ENCODE results near the gene ADCY1. TPM values are rescaled to one million over a fixed set of nuclear protein-coding genes. Genes with fewer than 3 reads are reported as not detected.

The ADCY1 gene
- polyA plus RNA-seq, 1 experiment, result 0.26 TPM

DNA sequence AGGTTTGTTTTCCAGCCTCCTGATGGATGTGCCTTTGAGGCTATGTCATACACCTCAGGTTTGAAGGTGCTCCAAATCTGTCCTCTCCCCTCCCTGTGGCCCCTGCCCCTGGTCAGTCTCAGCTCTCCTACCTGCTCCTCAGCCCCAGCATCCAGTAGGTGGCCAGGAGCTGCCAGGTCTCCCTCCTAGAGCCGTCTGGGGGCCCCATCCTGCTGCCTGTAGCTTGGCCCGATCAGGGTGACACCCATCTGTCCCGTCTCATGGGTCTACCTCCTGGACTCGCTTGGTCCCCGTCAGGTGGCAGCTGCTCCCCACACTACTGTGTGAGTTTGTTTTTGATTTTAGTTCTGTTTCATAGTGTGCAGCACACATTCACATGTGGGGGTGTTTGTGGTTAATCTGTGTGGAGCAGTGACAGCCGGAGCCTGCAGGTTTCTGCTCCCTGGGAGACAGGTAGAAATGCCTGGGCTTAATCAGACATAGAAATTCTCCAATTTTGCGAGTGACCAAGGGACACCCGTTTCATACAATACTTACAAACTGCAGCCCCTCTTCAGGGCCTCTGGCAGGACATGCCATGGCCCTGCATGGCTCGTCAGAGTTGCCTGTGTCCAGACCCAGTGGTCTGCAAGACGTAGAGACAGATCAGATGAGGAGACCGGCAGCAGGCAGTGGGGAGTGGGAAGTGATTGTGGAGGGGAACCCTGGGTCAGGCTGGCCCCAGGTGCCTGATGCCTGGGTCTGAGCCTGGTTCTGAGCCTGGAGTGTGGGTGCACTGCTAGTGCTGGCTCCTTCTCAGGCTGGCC is 17.1 kb downstream of the ADCY1 start:
- no peak for DNase-seq (ENCODE audit: low read depth)
- TF ChIP-seq CTCF (IDR thresholded peaks at IDR 0.05; ENCODE audit: insufficient read depth, low read depth, low read length), result no peak
- Histone ChIP-seq H3K36me3 (ENCODE audit: control insufficient read depth, insufficient read depth, low read length) (no peaks in the 10 kb centered on the region), H3K27me3 (ENCODE audit: control insufficient read depth, insufficient read depth, low read length) (peaks cover 2% of the 10 kb centered on the region), H3K4me3 (ENCODE audit: low read depth, low read length) (no peak overlapping the region)
- ChIA-PET CTCF (no interaction called here), POLR2A (no interaction called here)

- Histone ChIP-seq H3K36me3 (ENCODE audit: control insufficient read depth, insufficient read depth, low read length) (no peaks in the 10 kb centered on the region), H3K4me3 (ENCODE audit: low read depth, low read length) (no peak overlapping the region), H3K27me3 (ENCODE audit: control insufficient read depth, insufficient read depth, low read length) (peaks cover 4% of the 10 kb centered on the region)
- no peak for TF ChIP-seq CTCF (IDR thresholded peaks at IDR 0.05; ENCODE audit: insufficient read depth, low read depth, low read length)
- POLR2A ChIA-PET, result no interaction called here
- no peak for DNase-seq (ENCODE audit: low read depth)
- CTCF ChIA-PET, result no interaction called here
These were observed 18.2 kb downstream of the ADCY1 start for GRCh38 chr7:45592230-45592991.

GRCh38 chr7:45593121-45593541 is 19.0 kb downstream of the ADCY1 start:
- H3K27me3 ChIP-seq (ENCODE audit: control insufficient read depth, insufficient read depth, low read length), result peaks cover 5% of the 10 kb centered on the region
- TF ChIP-seq CTCF (IDR thresholded peaks at IDR 0.05; ENCODE audit: insufficient read depth, low read depth, low read length), result no peak
- no peak for DNase-seq (ENCODE audit: low read depth)
- no peaks in the 10 kb centered on the region for H3K36me3 ChIP-seq (ENCODE audit: control insufficient read depth, insufficient read depth, low read length)
- H3K4me3 ChIP-seq (ENCODE audit: low read depth, low read length), result no peak overlapping the region
- ChIA-PET CTCF (no interaction called here), POLR2A (no interaction called here)

GRCh38 chr7:45593877-45594276 is 19.7 kb downstream of the ADCY1 start:
- TF ChIP-seq CTCF (IDR thresholded peaks at IDR 0.05; ENCODE audit: insufficient read depth, low read depth, low read length), result no peak
- POLR2A ChIA-PET, result no interaction called here

GRCh38 chr7:45594745-45595535 is 20.8 kb downstream of the ADCY1 start:
- no peak for TF ChIP-seq CTCF (IDR thresholded peaks at IDR 0.05; ENCODE audit: insufficient read depth, low read depth, low read length)
- ChIA-PET POLR2A (no interaction called here), CTCF (no interaction called here)
- H3K27me3 ChIP-seq (ENCODE audit: control insufficient read depth, insufficient read depth, low read length), result peaks cover 5% of the 10 kb centered on the region; the same call in 1 of the 2 replicates
- no peak overlapping the region for H3K4me3 ChIP-seq (ENCODE audit: low read depth, low read length)
- no peak for DNase-seq (ENCODE audit: low read depth)
- no peaks in the 10 kb centered on the region for H3K36me3 ChIP-seq (ENCODE audit: control insufficient read depth, insufficient read depth, low read length)

More at GRCh38 chr7:45593877-45594276, 19.7 kb downstream of the ADCY1 start:
- CTCF ChIA-PET, result no interaction called here
- Histone ChIP-seq H3K36me3 (ENCODE audit: control insufficient read depth, insufficient read depth, low read length) (no peaks in the 10 kb centered on the region), H3K4me3 (ENCODE audit: low read depth, low read length) (no peak overlapping the region), H3K27me3 (ENCODE audit: control insufficient read depth, insufficient read depth, low read length) (peaks cover 5% of the 10 kb centered on the region; the same call in 1 of the 2 replicates)
- no peak for DNase-seq (ENCODE audit: low read depth)

All from BJ (cell line).